NCI-H2107 (cell line): ENCODE measurements around the gene ASB13.

Source experiments
- DNase-seq: peaks from one replicate; lab custom pipeline; 2025; lab: John Stamatoyannopoulos, UW

Gene ASB13

GRCh38 chr10:5589011-5589660, 77.3 kb downstream of the ASB13 start:
- no peak for DNase-seq
